Bronchial epithelial cell (primary cell): ENCODE data around the gene TIMD4. TPM values are rescaled to one million over a fixed set of nuclear protein-coding genes. Genes with fewer than 3 reads are reported as not detected.
"Not testable (repeated sequence)": the region's sequence is repeated elsewhere in the genome, so short reads cannot be mapped to it uniquely, and the experiment has no call there.

Source experiments
- DNase-seq: peaks from one replicate; pipeline ENCODE4 v3.0.0-alpha.2; 2010; ENCODE audit warnings: low read depth
- FAIRE-seq: peaks from 2 replicates; lab custom pipeline; 2011; peaks lifted over from hg19 to GRCh38; lab: Jason Lieb, UNC
- H3K27me3 ChIP-seq: 2 replicates; pipeline ENCODE4 v1.5.1; 2011; ENCODE audit warnings: low read length; ENCODE audit not compliant: control insufficient read depth, insufficient read depth
- H3K36me3 ChIP-seq: 2 replicates; pipeline ENCODE4 v1.5.1; 2011; ENCODE audit warnings: low read length; ENCODE audit not compliant: control insufficient read depth, insufficient read depth
- H3K4me3 ChIP-seq: 2 replicates; pipeline ENCODE4 v1.5.1; 2011; ENCODE audit warnings: mild to moderate bottlenecking, low read depth, low read length, control low read depth
- total RNA-seq: library from RNA; depleted of rRNA; stranded (reverse); fragments of >200 nt; gene quantifications from 2 replicates; pipeline ENCODE4 v1.2.1, GENCODE V29; 2014
- TF ChIP-seq, protein P1 (sequence below): IDR thresholded peaks from 2 replicates; pipeline ENCODE4 v1.5.1; 2011; ENCODE audit warnings: mild to moderate bottlenecking, moderate library complexity, low read length, control low read depth, inconsistent platforms; ENCODE audit not compliant: insufficient read depth, severe bottlenecking

The TIMD4 gene
- total RNA-seq, 1 donor from 2014 or later: not detected

DNA sequence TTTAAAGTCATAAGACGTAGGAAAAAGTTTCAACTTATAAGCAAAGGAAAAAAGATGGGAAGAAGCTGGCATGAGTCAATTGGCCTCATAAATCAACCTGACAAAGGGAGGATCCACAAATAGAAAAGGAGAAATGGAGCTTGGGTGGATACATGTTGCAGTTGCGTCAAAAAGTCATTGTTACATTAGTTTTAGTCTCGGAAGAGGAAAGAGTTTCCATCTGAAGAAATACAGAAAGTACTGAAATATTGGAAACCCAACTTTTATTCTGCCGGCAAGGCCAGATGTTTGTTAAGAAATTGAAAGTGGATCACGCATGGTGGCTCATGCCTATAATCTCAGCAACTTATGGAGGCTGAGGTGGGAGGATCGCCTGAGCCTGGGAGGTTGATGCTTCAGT lies 11.3 kb upstream of the TIMD4 start:
- TF ChIP-seq, protein P1, sequence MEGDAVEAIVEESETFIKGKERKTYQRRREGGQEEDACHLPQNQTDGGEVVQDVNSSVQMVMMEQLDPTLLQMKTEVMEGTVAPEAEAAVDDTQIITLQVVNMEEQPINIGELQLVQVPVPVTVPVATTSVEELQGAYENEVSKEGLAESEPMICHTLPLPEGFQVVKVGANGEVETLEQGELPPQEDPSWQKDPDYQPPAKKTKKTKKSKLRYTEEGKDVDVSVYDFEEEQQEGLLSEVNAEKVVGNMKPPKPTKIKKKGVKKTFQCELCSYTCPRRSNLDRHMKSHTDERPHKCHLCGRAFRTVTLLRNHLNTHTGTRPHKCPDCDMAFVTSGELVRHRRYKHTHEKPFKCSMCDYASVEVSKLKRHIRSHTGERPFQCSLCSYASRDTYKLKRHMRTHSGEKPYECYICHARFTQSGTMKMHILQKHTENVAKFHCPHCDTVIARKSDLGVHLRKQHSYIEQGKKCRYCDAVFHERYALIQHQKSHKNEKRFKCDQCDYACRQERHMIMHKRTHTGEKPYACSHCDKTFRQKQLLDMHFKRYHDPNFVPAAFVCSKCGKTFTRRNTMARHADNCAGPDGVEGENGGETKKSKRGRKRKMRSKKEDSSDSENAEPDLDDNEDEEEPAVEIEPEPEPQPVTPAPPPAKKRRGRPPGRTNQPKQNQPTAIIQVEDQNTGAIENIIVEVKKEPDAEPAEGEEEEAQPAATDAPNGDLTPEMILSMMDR: no peak
- H3K27me3 ChIP-seq: no peaks in the 10 kb centered on the region
- no peak for DNase-seq
- no peak overlapping the region for H3K4me3 ChIP-seq
- no peaks in the 10 kb centered on the region for H3K36me3 ChIP-seq
- no peak for FAIRE-seq

DNA sequence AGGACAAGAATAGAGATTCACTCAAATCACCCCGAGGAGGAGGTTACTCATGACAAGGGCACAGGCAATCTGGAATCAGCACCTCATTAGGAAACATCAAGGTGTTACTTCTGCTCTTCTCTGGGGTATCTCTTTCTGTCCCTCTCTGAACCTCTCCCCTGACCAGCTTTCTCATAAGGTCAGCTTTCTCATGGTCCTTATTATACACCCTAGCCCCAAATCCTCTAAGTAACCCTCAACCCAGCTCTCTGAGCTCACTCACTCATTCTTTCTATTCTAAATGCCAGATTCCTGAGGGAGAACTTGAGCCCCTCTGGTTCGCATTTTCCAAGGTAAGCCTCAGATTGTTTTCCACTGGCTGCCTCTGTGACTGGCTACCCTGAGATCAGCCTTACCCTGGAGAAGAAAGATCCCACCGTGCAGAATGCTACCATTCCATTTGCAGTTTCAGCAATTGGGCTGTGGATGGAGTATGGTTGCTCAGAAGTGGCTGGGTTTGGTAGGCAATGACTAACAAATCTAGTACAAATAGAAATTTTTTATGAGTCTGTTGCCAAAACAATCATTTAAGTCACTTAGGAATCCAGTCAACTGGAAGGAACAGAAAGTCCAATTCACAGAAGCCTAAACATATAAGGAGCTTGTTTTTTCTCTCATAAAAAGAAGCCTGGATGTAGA lies 9.0 kb upstream of the TIMD4 start:
- TF ChIP-seq, protein P1: no peak
- FAIRE-seq: no peak
- no peak for DNase-seq

DNA sequence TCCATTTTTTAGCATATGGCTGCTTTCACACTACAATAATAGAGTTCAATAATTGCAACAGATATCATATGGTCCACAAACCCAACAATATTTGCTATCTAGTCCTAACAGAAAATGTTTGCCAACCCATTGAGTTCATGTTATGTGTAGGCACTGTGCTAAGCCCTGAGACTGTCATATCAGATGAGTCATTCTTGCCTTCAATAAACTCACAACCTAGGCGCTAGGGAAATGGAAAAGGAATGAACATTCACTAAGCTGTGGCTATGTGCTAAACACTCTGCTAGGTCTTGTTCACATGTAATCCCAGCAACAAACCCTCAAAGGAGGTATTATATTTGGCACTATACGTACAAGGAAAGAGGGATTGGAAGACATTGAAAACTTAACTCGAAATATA lies 8.4 kb upstream of the TIMD4 start:
- Histone ChIP-seq H3K27me3 (no peaks in the 10 kb centered on the region), H3K36me3 (no peaks in the 10 kb centered on the region), H3K4me3 (no peak overlapping the region)
- FAIRE-seq: no peak
- DNase-seq: no peak
- TF ChIP-seq, protein P1: no peak

More for the DNA sequence above, 9.0 kb upstream of the TIMD4 start:
- Histone ChIP-seq H3K36me3 (no peaks in the 10 kb centered on the region), H3K4me3 (no peak overlapping the region), H3K27me3 (no peaks in the 10 kb centered on the region)

DNA sequence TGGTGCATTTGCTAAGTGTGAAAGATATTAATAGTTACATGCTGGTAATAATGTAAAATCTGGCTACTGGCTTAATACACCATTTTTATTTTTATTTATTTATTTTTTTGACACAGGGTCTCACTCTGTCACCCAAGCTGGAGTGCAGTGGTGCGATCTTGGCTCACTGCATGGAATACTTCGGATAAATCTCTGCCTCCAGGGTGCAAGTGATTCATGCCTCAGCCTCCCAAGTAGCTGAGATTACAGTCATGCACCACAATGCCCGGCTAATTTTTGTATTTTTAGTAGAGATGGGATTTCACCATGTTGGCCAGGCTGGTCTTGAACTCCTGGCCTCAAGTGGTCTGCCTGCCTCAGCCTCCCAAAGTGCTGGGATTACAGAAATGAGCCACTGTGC lies 4.4 kb upstream of the TIMD4 start:
- not testable (repeated sequence) for H3K27me3 ChIP-seq, H3K36me3 ChIP-seq, H3K4me3 ChIP-seq, FAIRE-seq, DNase-seq

DNA sequence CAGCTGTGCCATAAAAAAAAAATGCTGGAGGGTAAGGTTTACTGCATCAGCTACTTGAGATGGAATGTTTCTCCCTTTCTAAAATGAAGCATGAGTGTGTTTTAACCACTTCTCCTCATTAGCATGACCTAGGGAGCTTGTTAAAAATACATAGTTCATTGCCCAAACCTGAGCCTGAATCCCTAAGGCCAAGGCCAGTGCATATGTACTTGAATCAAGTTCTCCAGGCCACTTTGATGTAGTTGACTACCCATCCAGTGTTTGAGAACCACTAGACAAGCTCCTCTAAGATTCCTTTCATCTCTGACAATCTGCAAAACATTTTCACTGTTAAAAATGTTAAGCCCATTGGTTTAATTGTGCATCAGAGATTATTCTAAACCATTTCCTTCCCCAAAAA lies 6.7 kb downstream of the TIMD4 start:
- TF ChIP-seq, protein P1: no peak
- Histone ChIP-seq H3K4me3 (no peak overlapping the region), H3K36me3 (no peaks in the 10 kb centered on the region), H3K27me3 (no peaks in the 10 kb centered on the region)
- DNase-seq (no peak), FAIRE-seq (no peak)

DNA sequence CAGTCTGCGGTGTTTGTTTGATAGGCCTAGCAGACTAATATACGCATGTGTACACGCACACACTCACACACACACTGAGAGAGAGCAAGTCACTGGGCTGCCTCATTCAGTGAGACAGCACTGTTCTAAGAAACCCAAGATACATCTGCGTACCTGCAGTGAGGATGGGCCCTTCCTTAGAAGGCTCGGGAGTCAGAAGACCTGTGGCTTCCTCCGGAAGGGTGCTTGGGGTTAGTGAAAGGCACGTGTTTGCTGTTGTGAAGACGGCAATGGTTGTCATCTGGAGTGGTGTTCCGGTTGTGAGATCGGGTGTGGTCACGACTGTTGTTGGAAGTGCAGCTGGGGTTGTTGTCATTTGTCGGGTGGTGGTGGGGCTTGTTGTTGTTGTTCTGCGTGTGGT lies 11.7 kb downstream of the TIMD4 start:
- DNase-seq (no peak), FAIRE-seq (no peak)
- no peaks in the 10 kb centered on the region for H3K36me3 ChIP-seq
- TF ChIP-seq, protein P1: no peak
- H3K27me3 ChIP-seq: no peaks in the 10 kb centered on the region
- H3K4me3 ChIP-seq: no peak overlapping the region
